ENCODE measurements around the gene BBS5.

DNA sequence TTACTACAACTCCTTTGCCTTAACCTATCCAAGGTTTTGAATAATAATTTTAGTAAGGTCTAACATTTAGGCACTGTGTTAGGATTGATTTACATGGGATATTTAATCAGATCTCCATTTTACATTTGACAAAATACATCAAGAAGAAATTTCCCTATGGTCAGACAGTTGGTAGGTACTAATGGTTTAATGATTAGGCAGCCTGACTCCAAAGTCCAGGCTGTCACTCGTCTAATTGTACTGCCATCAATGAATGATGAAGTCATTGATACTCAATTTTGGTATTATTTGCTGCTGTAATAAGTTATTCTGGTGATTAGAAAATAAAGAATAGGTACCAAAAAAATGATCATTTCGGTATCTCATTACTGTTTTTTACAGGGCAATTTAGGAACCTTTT lies 14.1 kb downstream of the BBS5 start:
- TF ChIP-seq, protein P1, sequence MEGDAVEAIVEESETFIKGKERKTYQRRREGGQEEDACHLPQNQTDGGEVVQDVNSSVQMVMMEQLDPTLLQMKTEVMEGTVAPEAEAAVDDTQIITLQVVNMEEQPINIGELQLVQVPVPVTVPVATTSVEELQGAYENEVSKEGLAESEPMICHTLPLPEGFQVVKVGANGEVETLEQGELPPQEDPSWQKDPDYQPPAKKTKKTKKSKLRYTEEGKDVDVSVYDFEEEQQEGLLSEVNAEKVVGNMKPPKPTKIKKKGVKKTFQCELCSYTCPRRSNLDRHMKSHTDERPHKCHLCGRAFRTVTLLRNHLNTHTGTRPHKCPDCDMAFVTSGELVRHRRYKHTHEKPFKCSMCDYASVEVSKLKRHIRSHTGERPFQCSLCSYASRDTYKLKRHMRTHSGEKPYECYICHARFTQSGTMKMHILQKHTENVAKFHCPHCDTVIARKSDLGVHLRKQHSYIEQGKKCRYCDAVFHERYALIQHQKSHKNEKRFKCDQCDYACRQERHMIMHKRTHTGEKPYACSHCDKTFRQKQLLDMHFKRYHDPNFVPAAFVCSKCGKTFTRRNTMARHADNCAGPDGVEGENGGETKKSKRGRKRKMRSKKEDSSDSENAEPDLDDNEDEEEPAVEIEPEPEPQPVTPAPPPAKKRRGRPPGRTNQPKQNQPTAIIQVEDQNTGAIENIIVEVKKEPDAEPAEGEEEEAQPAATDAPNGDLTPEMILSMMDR (conservative IDR thresholded peaks at IDR 0.05 in 1 of 2, IDR thresholded peaks at IDR 0.05 in 1 of 2; ENCODE audit: extremely low read depth in 1 of 2, insufficient read depth in 1 of 2, low read depth in 1 of 2, low read length in 2 of 2), result no peak
- no peak for TF ChIP-seq EZH2 (IDR thresholded peaks at IDR 0.05; ENCODE audit: borderline replicate concordance, low read length)
